IMR-90 (cell line): ENCODE measurements around the gene NOP9. TPM values are rescaled to one million over a fixed set of nuclear protein-coding genes. Genes with fewer than 3 reads are reported as not detected.

Source experiments
- ATAC-seq: fragments of 200-7000 bp; cut with Tn5 transposase; 2 replicates; pipeline ENCODE4 v1.9.1; 2020; ENCODE audit warnings: low read depth, mild to moderate bottlenecking, moderate library complexity
- BruUV-seq: library from RNA; stranded (reverse); fragments of 400-500 nt; replicated peaks from 2 replicates; lab custom pipeline; 2021; lab: Mats Ljungman, UMichigan
- CTCF ChIA-PET: fragments of 300-600 bp; formaldehyde crosslinking; extraction: SDS; loops from one replicate; lab custom pipeline; 2021; ENCODE audit warnings: antibody characterized with exemption; lab: Yijun Ruan, JAX
- POLR2A ChIA-PET: fragments of 300-600 bp; sonication (Branson Sonifier 250); formaldehyde crosslinking; loops from one replicate; lab custom pipeline; 2022; ENCODE audit warnings: antibody characterized with exemption; ENCODE audit not compliant: unreplicated experiment; lab: Charles Lee
- DNase-seq: peaks from one replicate; pipeline ENCODE4 v3.0.0; 2013
- H2AFZ ChIP-seq: replicated peaks from 2 replicates; pipeline ENCODE3; 2013; ENCODE audit warnings: low read length, mild to moderate bottlenecking; ENCODE audit not compliant: poor library complexity
- H2AK5ac ChIP-seq: 2 replicates; pipeline ENCODE4 v1.6.1; 2013; ENCODE audit warnings: low read depth, low read length, inconsistent platforms
- H2AK9ac ChIP-seq: replicated peaks from 2 replicates; pipeline ENCODE3; 2013; ENCODE audit warnings: mild to moderate bottlenecking, low read depth, low read length, moderate library complexity; ENCODE audit not compliant: poor library complexity
- H2BK120ac ChIP-seq: 2 replicates; pipeline ENCODE4 v1.6.1; 2013; ENCODE audit warnings: low read depth, low read length, inconsistent platforms
- H2BK15ac ChIP-seq: 3 replicates; pipeline ENCODE4 v1.6.1; 2013; ENCODE audit warnings: low read depth, low read length, inconsistent platforms
- H2BK20ac ChIP-seq: 2 replicates; pipeline ENCODE4 v1.6.1; 2013; ENCODE audit warnings: low read depth, mild to moderate bottlenecking, inconsistent platforms, low read length, moderate library complexity
- H2BK5ac ChIP-seq: 2 replicates; pipeline ENCODE4 v1.6.1; 2013; ENCODE audit warnings: mild to moderate bottlenecking, low read depth, low read length, inconsistent platforms; ENCODE audit not compliant: poor library complexity, severe bottlenecking
- H3K14ac ChIP-seq: replicated peaks from 2 replicates; pipeline ENCODE4 v1.6.1; 2013; ENCODE audit warnings: low read depth, low read length, inconsistent platforms
- H3K18ac ChIP-seq: 2 replicates; pipeline ENCODE4 v1.6.1; 2013; ENCODE audit warnings: low read depth, low read length, control low read depth
- H3K23ac ChIP-seq: 2 replicates; pipeline ENCODE4 v1.6.1; 2013; ENCODE audit warnings: low read depth, low read length, inconsistent platforms
- H3K27ac ChIP-seq: 2 replicates; pipeline ENCODE4 v1.5.1; 2013; ENCODE audit warnings: mild to moderate bottlenecking, control low read depth, low read length; ENCODE audit not compliant: insufficient read depth
- H3K27me3 ChIP-seq: 2 replicates; pipeline ENCODE4 v1.6.1; 2013; ENCODE audit warnings: low read length; ENCODE audit not compliant: control insufficient read depth, insufficient read depth
- H3K36me3 ChIP-seq: 2 replicates; pipeline ENCODE4 v1.6.1; 2013; ENCODE audit warnings: low read length, mixed read lengths; ENCODE audit not compliant: control insufficient read depth, insufficient read depth
- H3K4ac ChIP-seq: 2 replicates; pipeline ENCODE4 v1.6.1; 2013; ENCODE audit warnings: low read depth, low read length, inconsistent platforms
- H3K4me1 ChIP-seq: 2 replicates; pipeline ENCODE4 v1.6.1; 2013; ENCODE audit warnings: low read length, mixed read lengths; ENCODE audit not compliant: control insufficient read depth, insufficient read depth
- H3K4me2 ChIP-seq: 2 replicates; pipeline ENCODE4 v1.6.1; 2013; ENCODE audit warnings: low read depth, mild to moderate bottlenecking, control low read depth, low read length, moderate library complexity
- H3K4me3 ChIP-seq: 2 replicates; pipeline ENCODE4 v1.5.1; 2013; ENCODE audit warnings: low read depth, mild to moderate bottlenecking, control low read depth, low read length, moderate library complexity; ENCODE audit not compliant: insufficient read depth
- H3K56ac ChIP-seq: 2 replicates; pipeline ENCODE4 v1.6.1; 2013; ENCODE audit warnings: low read length, inconsistent platforms; ENCODE audit not compliant: insufficient read depth; ENCODE audit errors: extremely low read depth
- H3K79me1 ChIP-seq, 2 experiments: 2 replicates each; pipeline ENCODE4 v1.6.1; 2013; ENCODE audit warnings: low read length in 2 of 2, inconsistent platforms in 1 of 2, low read depth in 1 of 2
- H3K9ac ChIP-seq: 2 replicates; pipeline ENCODE4 v1.6.1; 2013; ENCODE audit warnings: low read depth, low read length, control low read depth
- H3K9me1 ChIP-seq: 2 replicates; pipeline ENCODE4 v1.6.1; 2013; ENCODE audit warnings: low read length, inconsistent platforms; ENCODE audit not compliant: insufficient read depth
- H3K9me3 ChIP-seq: 2 replicates; pipeline ENCODE4 v1.6.1; 2013; ENCODE audit warnings: low read length; ENCODE audit not compliant: control insufficient read depth, insufficient read depth
- H4K20me1 ChIP-seq: 2 replicates; pipeline ENCODE4 v1.6.1; 2013; ENCODE audit warnings: low read length, inconsistent platforms; ENCODE audit not compliant: insufficient read depth
- H4K5ac ChIP-seq: 2 replicates; pipeline ENCODE4 v1.6.1; 2013; ENCODE audit warnings: mild to moderate bottlenecking, low read depth, low read length, control low read depth
- H4K8ac ChIP-seq, 2 experiments: 2 replicates each; pipeline ENCODE4 v1.6.1; 2013; ENCODE audit warnings: low read depth in 2 of 2, low read length in 2 of 2, control low read depth in 1 of 2, inconsistent platforms in 1 of 2
- H4K91ac ChIP-seq: 2 replicates; pipeline ENCODE4 v1.6.1; 2013; ENCODE audit warnings: low read depth, low read length, inconsistent platforms; ENCODE audit not compliant: insufficient read depth
- CEBPB ChIP-seq: IDR thresholded peaks from 2 replicates; pipeline ENCODE4 v1.6.1; 2012; ENCODE audit warnings: low read depth, low read length, improper control_type of control experiment
- CHD1 ChIP-seq: IDR thresholded peaks from 2 replicates; pipeline ENCODE4 v1.6.1; 2012; ENCODE audit warnings: low read depth, low read length, improper control_type of control experiment
- WGBS, 2 experiments: methylation state at CpG; one replicate each; pipeline versions ENCODE4 v1.1.5 to v1.1.7; 2013; ENCODE audit warnings: missing lambda C conversion rate in 2 of 2; ENCODE audit not compliant: insufficient read length in 1 of 2; ENCODE audit errors: extremely low coverage in 2 of 2; 5-methylcytosine and 5-hydroxymethylcytosine counted together
- dilution Hi-C: fragments of 300-500 bp; cut with HindIII; formaldehyde crosslinking; loops from one replicate; pipeline ENCODE4 v1.14.3; 2018; ENCODE audit warnings: low sequenced_read_pairs; ENCODE audit not compliant: unreplicated experiment
- in situ Hi-C: fragments of 300-500 bp; cut with MboI; formaldehyde crosslinking; loops from 3 replicates; pipeline ENCODE4 v1.14.3; 2019; ENCODE audit warnings: low sequenced_read_pairs, inconsistent platforms, mixed read lengths
- intact Hi-C: fragments of 100-400 bp; cut with micrococcal nuclease; formaldehyde crosslinking; loops from 2 replicates; pipeline ENCODE4 v1.10.0; 2022
- polyA plus RNA-seq, 3 experiments: library from polyadenylated mRNA; depleted of rRNA; stranded (reverse); fragments of >200 nt; gene quantifications; 2 replicates each; pipeline ENCODE4 v1.2.3, GENCODE V29; 2012; ENCODE audit warnings: low replicate concordance in 1 of 3
- total RNA-seq: library from RNA; depleted of rRNA; stranded (reverse); fragments of >200 nt; gene quantifications from 2 replicates; pipeline ENCODE4 v1.2.3, GENCODE V29; 2012

Gene NOP9
- total and polyA plus RNA-seq, 2 of the 4 experiments (the other 2 are of a cell fraction) = 11.8 to 25.8 TPM

DNA sequence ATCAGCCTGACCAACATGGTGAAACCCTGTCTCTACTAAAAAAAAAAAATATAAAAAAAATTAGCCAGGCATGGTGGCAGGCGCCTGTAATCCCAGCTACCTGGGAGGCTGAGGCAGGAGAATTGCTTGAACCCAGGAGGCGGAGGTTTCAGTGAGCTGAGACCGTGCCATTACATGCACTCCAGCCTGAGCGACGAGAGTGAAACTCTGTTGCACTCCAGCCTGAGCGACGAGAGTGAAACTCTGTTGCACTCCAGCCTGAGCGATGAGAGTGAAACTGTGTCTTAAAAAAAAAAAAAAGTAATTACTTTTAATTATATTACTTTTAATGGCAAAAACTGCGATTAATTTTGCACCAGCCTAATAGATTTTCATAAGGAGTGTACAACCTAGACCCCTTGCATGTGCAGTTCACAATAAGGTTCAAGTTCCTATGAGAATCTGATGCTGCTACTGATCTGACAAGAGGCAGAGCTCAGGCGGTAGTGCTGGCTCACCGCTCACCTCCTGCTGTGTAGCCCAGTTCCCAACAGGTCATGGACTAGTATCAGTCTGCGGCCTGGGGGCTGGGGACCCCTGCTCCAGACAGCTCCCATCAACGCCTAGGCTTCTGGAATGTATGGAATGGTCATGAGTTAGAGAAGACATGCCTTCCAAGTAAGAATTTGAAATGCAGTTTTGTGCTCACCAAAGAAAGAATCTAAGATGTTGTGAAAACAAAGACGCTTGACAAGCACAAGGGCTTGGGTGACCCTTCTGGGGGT, 21.7 kb downstream of the NOP9 start:
- Histone ChIP-seq H3K9me3 (no peaks in the 10 kb centered on the region), H2AK5ac (no peak overlapping the region; the same call in 1 of the 2 replicates), H3K23ac (no peak overlapping the region), H3K4me3 (no peak overlapping the region), H4K20me1 (no peaks in the 10 kb centered on the region), H3K36me3 (no peaks in the 10 kb centered on the region), H3K56ac (no peak overlapping the region), H2AFZ (peak overlapping the region; percentile 57), H3K79me1 (no peaks in the 10 kb centered on the region), H2BK5ac (no peak overlapping the region), H3K9ac (no peak overlapping the region), H3K4me1 (no peaks in the 10 kb centered on the region), H4K5ac (no peak overlapping the region), H3K4ac (no peak overlapping the region), H2BK120ac (no peak overlapping the region), H2BK20ac (no peak overlapping the region), H3K14ac (no peak overlapping the region), H2BK15ac (no peak overlapping the region), H3K27me3 (peaks cover 61% of the 10 kb centered on the region), H3K4me2 (no peak overlapping the region), H4K8ac (no peak overlapping the region), H3K9me1 (peaks cover 3% of the 10 kb centered on the region; the same call in 1 of the 2 replicates), H3K27ac (no peak overlapping the region), H4K91ac (no peak overlapping the region), H2AK9ac (no peak overlapping the region), H3K18ac (no peak overlapping the region)
- POLR2A ChIA-PET = interaction anchor here (0.6 kb wide), 1 partner anchor 228 kb away, joined by 7 read pairs; no protein-coding TSS in a partner anchor
- in situ Hi-C loops = no loop called here
- TF ChIP-seq CEBPB = no peak
- TF ChIP-seq CHD1 = no peak
- intact Hi-C loops = no loop called here
- DNase-seq (no peak), ATAC-seq (no peak)
- 65% methylated on average over 4 of the region's 14 CpGs; no CpG with 5 or more reads in 1 of the 2 experiments for WGBS, 2 experiments
- no TSS peak for BruUV-seq
- dilution Hi-C loops = no loop called here
- CTCF ChIA-PET = interaction anchor here (1.4 to 1.9 kb wide), 2 partner anchors 12 to 13 kb away, joined by 3 to 9 read pairs; no protein-coding TSS in a partner anchor
